MCF 10A (cell line): ENCODE measurements around the gene AKR1C1. TPM values are rescaled to one million over a fixed set of nuclear protein-coding genes. Genes with fewer than 3 reads are reported as not detected.
"Not testable (repeated sequence)": the region's sequence is repeated elsewhere in the genome, so short reads cannot be mapped to it uniquely, and the experiment has no call there.

Experiments used
- BruUV-seq: library from RNA; stranded (reverse); fragments of 400-500 nt; replicated peaks from 2 replicates; lab custom pipeline; 2021; lab: Mats Ljungman, UMichigan
- CTCF ChIA-PET: fragments of 300-600 bp; sonication (Branson Sonifier 250); formaldehyde crosslinking; extraction: SDS; loops from one replicate; lab custom pipeline; 2021; ENCODE audit warnings: antibody characterized with exemption, inconsistent platforms; lab: Yijun Ruan, JAX
- POLR2A ChIA-PET: fragments of 300-600, 350-650 bp; sonication (Branson Sonifier 250); formaldehyde crosslinking; extraction: SDS; loops from one replicate; lab custom pipeline; 2020; ENCODE audit warnings: antibody characterized with exemption, inconsistent platforms; lab: Yijun Ruan, JAX
- DNase-seq: peaks from one replicate; pipeline ENCODE4 v3.0.0-alpha.2; 2018; ENCODE audit not compliant: unreplicated experiment
- H3K27ac Mint-ChIP-seq: one replicate; pipeline ENCODE4 v1.8.0; 2022; ENCODE audit warnings: mild to moderate bottlenecking, low read depth, mixed read lengths; ENCODE audit not compliant: unreplicated experiment
- H3K27me3 Mint-ChIP-seq: one replicate; pipeline ENCODE4 v1.8.0; 2022; ENCODE audit warnings: mixed read lengths; ENCODE audit not compliant: insufficient read depth, unreplicated experiment
- H3K36me3 Mint-ChIP-seq: one replicate; pipeline ENCODE4 v1.8.0; 2022; ENCODE audit warnings: mild to moderate bottlenecking, moderate library complexity, mixed read lengths; ENCODE audit not compliant: insufficient read depth, unreplicated experiment
- H3K4me1 Mint-ChIP-seq: one replicate; pipeline ENCODE4 v1.8.0; 2022; ENCODE audit warnings: mixed read lengths; ENCODE audit not compliant: insufficient read depth, unreplicated experiment
- H3K4me3 Mint-ChIP-seq: one replicate; pipeline ENCODE4 v1.8.0; 2022; ENCODE audit warnings: mild to moderate bottlenecking, moderate library complexity, mixed read lengths; ENCODE audit not compliant: unreplicated experiment
- H3K9me3 Mint-ChIP-seq: one replicate; pipeline ENCODE4 v1.8.0; 2022; ENCODE audit warnings: mixed read lengths; ENCODE audit not compliant: unreplicated experiment
- intact Hi-C: fragments of 100-400 bp; cut with micrococcal nuclease; formaldehyde crosslinking; loops from 2 replicates; pipeline ENCODE4 v1.14.1; 2022
- total RNA-seq: library from RNA; stranded (reverse); gene quantifications from 2 replicates; pipeline ENCODE4 v1.2.3, GENCODE V29; 2022
- TF ChIP-seq, protein P1 (sequence below): fragments of 200-600 bp; IDR thresholded peaks from one replicate; pipeline ENCODE4 v1.8.0; 2022; ENCODE audit warnings: antibody characterized with exemption, mild to moderate bottlenecking; ENCODE audit not compliant: unreplicated experiment

Gene AKR1C1
- total RNA-seq, 1 experiment from 2014 or later = 4.3 TPM

DNA sequence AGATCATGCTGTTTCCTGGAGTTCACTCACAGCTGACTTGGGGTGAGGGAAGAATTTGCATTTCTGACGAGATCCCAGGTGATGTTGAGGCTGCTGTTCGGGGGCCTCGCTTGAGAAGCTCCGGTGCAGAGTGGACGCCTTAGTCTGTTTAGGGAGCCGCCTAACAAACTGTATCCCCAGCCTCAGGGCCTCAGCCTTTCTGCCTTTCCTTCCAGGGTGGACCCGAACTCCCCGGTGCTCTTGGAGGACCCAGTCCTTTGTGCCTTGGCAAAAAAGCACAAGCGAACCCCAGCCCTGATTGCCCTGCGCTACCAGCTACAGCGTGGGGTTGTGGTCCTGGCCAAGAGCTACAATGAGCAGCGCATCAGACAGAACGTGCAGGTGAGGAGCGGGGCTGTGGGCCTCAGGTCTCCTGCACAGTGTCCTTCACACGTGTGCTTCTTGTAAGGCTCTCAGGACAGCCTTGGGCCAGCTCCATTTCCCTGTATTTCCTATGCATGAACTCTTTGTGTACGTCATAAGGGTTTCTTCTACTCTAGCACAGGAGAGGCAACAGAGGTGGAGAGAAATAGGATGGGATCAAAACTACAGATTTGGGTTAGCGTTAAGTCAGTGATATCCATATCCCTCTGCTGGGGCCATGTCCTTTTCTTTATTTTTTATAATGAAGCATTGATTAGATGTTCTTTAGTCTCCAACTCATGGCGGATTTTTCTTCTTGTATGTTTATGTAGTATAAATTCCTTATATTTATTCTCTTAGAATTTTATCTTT is 9.3 kb downstream of the AKR1C1 start:
- H3K4me1 Mint-ChIP-seq, H3K4me3 Mint-ChIP-seq, H3K27me3 Mint-ChIP-seq, H3K9me3 Mint-ChIP-seq, DNase-seq, BruUV-seq, H3K27ac Mint-ChIP-seq, POLR2A ChIA-PET, intact Hi-C loops, CTCF ChIA-PET: not testable (repeated sequence)
- peaks cover 11% of the 10 kb centered on the region for H3K36me3 Mint-ChIP-seq

DNA sequence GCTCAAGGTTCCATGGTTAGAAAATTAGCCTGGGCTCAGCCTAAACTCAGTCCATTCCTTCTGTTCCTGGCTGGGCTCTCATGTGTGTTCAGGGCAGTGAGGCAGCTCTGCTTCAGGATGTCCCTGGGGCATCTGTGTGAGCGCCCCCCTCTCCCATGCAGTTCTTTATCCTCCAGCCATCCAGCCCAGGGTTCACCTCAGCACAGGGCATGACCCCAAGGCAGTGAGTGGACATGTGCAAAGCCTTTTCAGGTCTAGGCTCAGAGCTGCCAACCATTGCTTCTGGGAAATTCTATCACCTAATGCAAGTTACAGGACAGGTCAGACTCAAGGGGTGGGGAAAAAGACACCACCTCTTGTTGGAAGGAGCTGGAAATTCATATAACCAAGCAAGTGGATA is 10.1 kb downstream of the AKR1C1 start:
- POLR2A ChIA-PET, H3K27ac Mint-ChIP-seq, H3K9me3 Mint-ChIP-seq, BruUV-seq, H3K4me3 Mint-ChIP-seq, H3K27me3 Mint-ChIP-seq, H3K4me1 Mint-ChIP-seq, intact Hi-C loops, DNase-seq: not testable (repeated sequence)
- CTCF ChIA-PET = interaction anchor here (0.7 kb wide), 1 partner anchor 361 kb away, joined by 3 read pairs; no protein-coding TSS in a partner anchor
- peaks cover 11% of the 10 kb centered on the region for H3K36me3 Mint-ChIP-seq

- H3K27me3 Mint-ChIP-seq, H3K9me3 Mint-ChIP-seq, POLR2A ChIA-PET, H3K4me3 Mint-ChIP-seq, intact Hi-C loops, BruUV-seq, DNase-seq, H3K27ac Mint-ChIP-seq, CTCF ChIA-PET, H3K4me1 Mint-ChIP-seq: not testable (repeated sequence)
- H3K36me3 Mint-ChIP-seq = peaks cover 11% of the 10 kb centered on the region
Measured at GRCh38 chr10:4974400-4974799, 11.2 kb downstream of the AKR1C1 start.

DNA sequence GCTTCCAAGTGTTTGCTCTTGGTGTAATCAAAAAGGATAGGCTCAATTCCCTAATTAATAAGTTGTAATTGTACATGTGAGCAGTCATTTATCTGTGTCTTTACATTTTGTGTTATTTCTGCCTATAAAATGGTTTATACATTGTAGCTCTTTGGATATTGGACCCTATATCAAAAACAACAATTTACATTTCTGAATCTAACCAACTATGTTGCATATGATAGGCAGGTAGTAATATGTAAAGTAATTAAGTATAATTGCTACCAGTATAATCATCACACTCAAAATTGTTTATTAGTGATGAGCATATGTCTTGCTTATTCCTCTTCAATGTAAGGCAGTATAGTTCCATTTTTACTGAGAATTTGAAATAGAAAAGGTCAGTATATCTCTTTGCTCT is 13.8 kb downstream of the AKR1C1 start:
- no peaks in the 10 kb centered on the region for H3K4me1 Mint-ChIP-seq
- DNase-seq = no peak
- TF ChIP-seq, protein P1, sequence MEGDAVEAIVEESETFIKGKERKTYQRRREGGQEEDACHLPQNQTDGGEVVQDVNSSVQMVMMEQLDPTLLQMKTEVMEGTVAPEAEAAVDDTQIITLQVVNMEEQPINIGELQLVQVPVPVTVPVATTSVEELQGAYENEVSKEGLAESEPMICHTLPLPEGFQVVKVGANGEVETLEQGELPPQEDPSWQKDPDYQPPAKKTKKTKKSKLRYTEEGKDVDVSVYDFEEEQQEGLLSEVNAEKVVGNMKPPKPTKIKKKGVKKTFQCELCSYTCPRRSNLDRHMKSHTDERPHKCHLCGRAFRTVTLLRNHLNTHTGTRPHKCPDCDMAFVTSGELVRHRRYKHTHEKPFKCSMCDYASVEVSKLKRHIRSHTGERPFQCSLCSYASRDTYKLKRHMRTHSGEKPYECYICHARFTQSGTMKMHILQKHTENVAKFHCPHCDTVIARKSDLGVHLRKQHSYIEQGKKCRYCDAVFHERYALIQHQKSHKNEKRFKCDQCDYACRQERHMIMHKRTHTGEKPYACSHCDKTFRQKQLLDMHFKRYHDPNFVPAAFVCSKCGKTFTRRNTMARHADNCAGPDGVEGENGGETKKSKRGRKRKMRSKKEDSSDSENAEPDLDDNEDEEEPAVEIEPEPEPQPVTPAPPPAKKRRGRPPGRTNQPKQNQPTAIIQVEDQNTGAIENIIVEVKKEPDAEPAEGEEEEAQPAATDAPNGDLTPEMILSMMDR = no peak
- intact Hi-C loops = no loop called here
- H3K27ac Mint-ChIP-seq = no peak overlapping the region
- no peak overlapping the region for H3K4me3 Mint-ChIP-seq
- no TSS peak for BruUV-seq
- no peaks in the 10 kb centered on the region for H3K9me3 Mint-ChIP-seq
- POLR2A ChIA-PET = no interaction called here
- no peaks in the 10 kb centered on the region for H3K27me3 Mint-ChIP-seq
- H3K36me3 Mint-ChIP-seq = peaks cover 5% of the 10 kb centered on the region
- CTCF ChIA-PET = interaction anchor here (1.0 to 1.9 kb wide), 2 partner anchors 126 to 127 kb away, joined by 3 to 6 read pairs; no protein-coding TSS in a partner anchor

GRCh38 chr10:4978870-4979269 is 15.7 kb downstream of the AKR1C1 start:
- H3K9me3 Mint-ChIP-seq = no peaks in the 10 kb centered on the region
- H3K36me3 Mint-ChIP-seq = peaks cover 5% of the 10 kb centered on the region
- no TSS peak for BruUV-seq
- no peak overlapping the region for H3K4me3 Mint-ChIP-seq
- CTCF ChIA-PET = interaction anchor here (1.2 kb wide), 1 partner anchor 129 kb away, joined by 5 read pairs; no protein-coding TSS in a partner anchor
- no peak for DNase-seq
- no peaks in the 10 kb centered on the region for H3K27me3 Mint-ChIP-seq
- TF ChIP-seq, protein P1 = no peak
- H3K4me1 Mint-ChIP-seq = no peaks in the 10 kb centered on the region
- intact Hi-C loops = no loop called here
- POLR2A ChIA-PET = no interaction called here
- no peak overlapping the region for H3K27ac Mint-ChIP-seq
